ENCODE data around the gene SERINC5.
"Not testable (repeated sequence)": the region's sequence is repeated elsewhere in the genome, so short reads cannot be mapped to it uniquely, and the experiment has no call there.

The SERINC5 gene

GRCh38 chr5:80172067-80172695 is 83.7 kb downstream of the SERINC5 start:
- no peak for DNase-seq (ENCODE audit: low read depth in 3 of 3)

- DNase-seq (ENCODE audit: low read depth in 3 of 3), result no peak
Observed at GRCh38 chr5:80170117-80170535, 85.7 kb downstream of the SERINC5 start.

GRCh38 chr5:80168388-80169028 is 87.3 kb downstream of the SERINC5 start:
- DNase-seq (ENCODE audit: low read depth in 3 of 3), result no peak

- DNase-seq (ENCODE audit: low read depth in 3 of 3), result no peak
Observed at GRCh38 chr5:80165452-80165851, 90.4 kb downstream of the SERINC5 start.

GRCh38 chr5:80161165-80161564 is 94.7 kb downstream of the SERINC5 start:
- DNase-seq (ENCODE audit: low read depth in 3 of 3), result no peak

- DNase-seq (ENCODE audit: low read depth in 3 of 3), result no peak
Observed at GRCh38 chr5:80160242-80160641, 95.6 kb downstream of the SERINC5 start.

GRCh38 chr5:80159133-80159815 is 96.6 kb downstream of the SERINC5 start:
- DNase-seq (ENCODE audit: low read depth in 3 of 3), result no peak

- no peak for DNase-seq (ENCODE audit: low read depth in 3 of 3)
Observed at GRCh38 chr5:80156156-80156555, 99.7 kb downstream of the SERINC5 start.

- DNase-seq (ENCODE audit: low read depth in 3 of 3), result no peak
Observed at GRCh38 chr5:80154749-80155148, 101.1 kb downstream of the SERINC5 start.

- DNase-seq (ENCODE audit: low read depth in 3 of 3), result not testable (repeated sequence)
Observed at GRCh38 chr5:80154289-80154688, 101.6 kb downstream of the SERINC5 start.

- no peak for DNase-seq (ENCODE audit: low read depth in 3 of 3)
Observed at GRCh38 chr5:80153586-80154126, 102.2 kb downstream of the SERINC5 start.

GRCh38 chr5:80152778-80153177 is 103.1 kb downstream of the SERINC5 start:
- no peak for DNase-seq (ENCODE audit: low read depth in 3 of 3)

- no peak for DNase-seq (ENCODE audit: low read depth in 3 of 3)
Observed at GRCh38 chr5:80151890-80152289, 104.0 kb downstream of the SERINC5 start.

GRCh38 chr5:80150731-80151130 is 105.1 kb downstream of the SERINC5 start:
- DNase-seq (ENCODE audit: low read depth in 3 of 3), result no peak

GRCh38 chr5:80149161-80149609 is 106.7 kb downstream of the SERINC5 start:
- no peak for DNase-seq (ENCODE audit: low read depth in 3 of 3)

GRCh38 chr5:80147119-80147815 is 108.6 kb downstream of the SERINC5 start:
- DNase-seq (ENCODE audit: low read depth in 3 of 3), result no peak

GRCh38 chr5:80146046-80146445 is 109.8 kb downstream of the SERINC5 start:
- no peak for DNase-seq (ENCODE audit: low read depth in 3 of 3)

GRCh38 chr5:80143491-80143890 is 112.4 kb downstream of the SERINC5 start:
- no peak for DNase-seq (ENCODE audit: low read depth in 3 of 3)

GRCh38 chr5:80142996-80143395 is 112.9 kb downstream of the SERINC5 start:
- DNase-seq (ENCODE audit: low read depth in 3 of 3), result no peak

- DNase-seq (ENCODE audit: low read depth in 3 of 3), result no peak
Observed at GRCh38 chr5:80141681-80142080, 114.2 kb downstream of the SERINC5 start.

- no peak for DNase-seq (ENCODE audit: low read depth in 3 of 3)
Observed at GRCh38 chr5:80141147-80141671, 114.6 kb downstream of the SERINC5 start.

GRCh38 chr5:80140496-80140895 is 115.4 kb downstream of the SERINC5 start:
- DNase-seq (ENCODE audit: low read depth in 3 of 3), result peak in 2 of 3 experiments; percentile 49 to 58
